ENCODE results near the gene BLNK.

DNA sequence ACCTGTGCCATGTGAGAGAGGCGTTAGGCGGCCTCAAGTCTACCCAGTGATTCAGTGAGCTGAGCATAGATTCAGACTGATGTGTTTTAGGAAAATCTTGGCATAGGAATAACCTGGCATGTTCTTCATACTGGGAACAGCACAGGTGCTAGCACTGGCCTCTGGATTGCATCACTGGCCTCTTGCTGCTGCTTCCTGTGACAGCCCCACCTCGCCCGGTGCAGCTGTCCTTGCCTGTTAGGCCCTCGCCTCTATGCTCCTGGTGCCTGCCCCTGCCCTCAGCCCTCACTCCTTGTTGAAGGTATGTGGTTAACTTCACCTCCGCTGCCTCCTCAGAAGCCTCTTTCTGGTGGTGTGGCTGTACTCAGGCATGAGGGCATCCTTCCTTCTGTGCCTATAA is 46.2 kb downstream of the BLNK start:
- TF ChIP-seq PAX5 (IDR thresholded peaks at IDR 0.05; ENCODE audit: insufficient read depth, low read length, severe bottlenecking) (no peak), POLR2AphosphoS5 (IDR thresholded peaks at IDR 0.05; ENCODE audit: low read depth, low read length) (no peak), POLR2A (IDR thresholded peaks at IDR 0.05; ENCODE audit: low read depth, low read length) (no peak)

Measured in GM12891 (cell line).